ENCODE data around the gene DHPS.

- TF ChIP-seq POLR2A (IDR thresholded peaks at IDR 0.05) = no peak
- TF ChIP-seq CTCF (IDR thresholded peaks at IDR 0.05 in 8 of 11, conservative IDR thresholded peaks at IDR 0.05 in 3 of 11) = no peak
Observed at GRCh38 chr19:12655546-12655945, 26.1 kb downstream of the DHPS start.
